IMR-90 (cell line): ENCODE measurements around the gene ID2. TPM values are rescaled to one million over a fixed set of nuclear protein-coding genes. Genes with fewer than 3 reads are reported as not detected.

Experiments
- ATAC-seq: fragments of 200-7000 bp; cut with Tn5 transposase; 2 replicates; pipeline ENCODE4 v1.9.1; 2020; ENCODE audit warnings: low read depth, mild to moderate bottlenecking, moderate library complexity
- BruUV-seq: library from RNA; stranded (reverse); fragments of 400-500 nt; replicated peaks from 2 replicates; lab custom pipeline; 2021; lab: Mats Ljungman, UMichigan
- CTCF ChIA-PET: fragments of 300-600 bp; formaldehyde crosslinking; extraction: SDS; loops from one replicate; lab custom pipeline; 2021; ENCODE audit warnings: antibody characterized with exemption; lab: Yijun Ruan, JAX
- POLR2A ChIA-PET: fragments of 300-600 bp; sonication (Branson Sonifier 250); formaldehyde crosslinking; loops from one replicate; lab custom pipeline; 2022; ENCODE audit warnings: antibody characterized with exemption; ENCODE audit not compliant: unreplicated experiment; lab: Charles Lee
- DNase-seq: peaks from one replicate; pipeline ENCODE4 v3.0.0; 2013
- H2AFZ ChIP-seq: replicated peaks from 2 replicates; pipeline ENCODE3; 2013; ENCODE audit warnings: low read length, mild to moderate bottlenecking; ENCODE audit not compliant: poor library complexity
- H2AK5ac ChIP-seq: 2 replicates; pipeline ENCODE4 v1.6.1; 2013; ENCODE audit warnings: low read depth, low read length, inconsistent platforms
- H2AK9ac ChIP-seq: replicated peaks from 2 replicates; pipeline ENCODE3; 2013; ENCODE audit warnings: mild to moderate bottlenecking, low read depth, low read length, moderate library complexity; ENCODE audit not compliant: poor library complexity
- H2BK120ac ChIP-seq: 2 replicates; pipeline ENCODE4 v1.6.1; 2013; ENCODE audit warnings: low read depth, low read length, inconsistent platforms
- H2BK15ac ChIP-seq: 3 replicates; pipeline ENCODE4 v1.6.1; 2013; ENCODE audit warnings: low read depth, low read length, inconsistent platforms
- H2BK20ac ChIP-seq: 2 replicates; pipeline ENCODE4 v1.6.1; 2013; ENCODE audit warnings: low read depth, mild to moderate bottlenecking, inconsistent platforms, low read length, moderate library complexity
- H2BK5ac ChIP-seq: 2 replicates; pipeline ENCODE4 v1.6.1; 2013; ENCODE audit warnings: mild to moderate bottlenecking, low read depth, low read length, inconsistent platforms; ENCODE audit not compliant: poor library complexity, severe bottlenecking
- H3K14ac ChIP-seq: replicated peaks from 2 replicates; pipeline ENCODE4 v1.6.1; 2013; ENCODE audit warnings: low read depth, low read length, inconsistent platforms
- H3K18ac ChIP-seq: 2 replicates; pipeline ENCODE4 v1.6.1; 2013; ENCODE audit warnings: low read depth, low read length, control low read depth
- H3K23ac ChIP-seq: 2 replicates; pipeline ENCODE4 v1.6.1; 2013; ENCODE audit warnings: low read depth, low read length, inconsistent platforms
- H3K27ac ChIP-seq: 2 replicates; pipeline ENCODE4 v1.5.1; 2013; ENCODE audit warnings: mild to moderate bottlenecking, control low read depth, low read length; ENCODE audit not compliant: insufficient read depth
- H3K27me3 ChIP-seq: 2 replicates; pipeline ENCODE4 v1.6.1; 2013; ENCODE audit warnings: low read length; ENCODE audit not compliant: control insufficient read depth, insufficient read depth
- H3K36me3 ChIP-seq: 2 replicates; pipeline ENCODE4 v1.6.1; 2013; ENCODE audit warnings: low read length, mixed read lengths; ENCODE audit not compliant: control insufficient read depth, insufficient read depth
- H3K4ac ChIP-seq: 2 replicates; pipeline ENCODE4 v1.6.1; 2013; ENCODE audit warnings: low read depth, low read length, inconsistent platforms
- H3K4me1 ChIP-seq: 2 replicates; pipeline ENCODE4 v1.6.1; 2013; ENCODE audit warnings: low read length, mixed read lengths; ENCODE audit not compliant: control insufficient read depth, insufficient read depth
- H3K4me2 ChIP-seq: 2 replicates; pipeline ENCODE4 v1.6.1; 2013; ENCODE audit warnings: low read depth, mild to moderate bottlenecking, control low read depth, low read length, moderate library complexity
- H3K4me3 ChIP-seq: 2 replicates; pipeline ENCODE4 v1.5.1; 2013; ENCODE audit warnings: low read depth, mild to moderate bottlenecking, control low read depth, low read length, moderate library complexity; ENCODE audit not compliant: insufficient read depth
- H3K56ac ChIP-seq: 2 replicates; pipeline ENCODE4 v1.6.1; 2013; ENCODE audit warnings: low read length, inconsistent platforms; ENCODE audit not compliant: insufficient read depth; ENCODE audit errors: extremely low read depth
- H3K79me1 ChIP-seq, 2 experiments: 2 replicates each; pipeline ENCODE4 v1.6.1; 2013; ENCODE audit warnings: low read length in 2 of 2, inconsistent platforms in 1 of 2, low read depth in 1 of 2
- H3K9ac ChIP-seq: 2 replicates; pipeline ENCODE4 v1.6.1; 2013; ENCODE audit warnings: low read depth, low read length, control low read depth
- H3K9me1 ChIP-seq: 2 replicates; pipeline ENCODE4 v1.6.1; 2013; ENCODE audit warnings: low read length, inconsistent platforms; ENCODE audit not compliant: insufficient read depth
- H3K9me3 ChIP-seq: 2 replicates; pipeline ENCODE4 v1.6.1; 2013; ENCODE audit warnings: low read length; ENCODE audit not compliant: control insufficient read depth, insufficient read depth
- H4K20me1 ChIP-seq: 2 replicates; pipeline ENCODE4 v1.6.1; 2013; ENCODE audit warnings: low read length, inconsistent platforms; ENCODE audit not compliant: insufficient read depth
- H4K5ac ChIP-seq: 2 replicates; pipeline ENCODE4 v1.6.1; 2013; ENCODE audit warnings: mild to moderate bottlenecking, low read depth, low read length, control low read depth
- H4K8ac ChIP-seq, 2 experiments: 2 replicates each; pipeline ENCODE4 v1.6.1; 2013; ENCODE audit warnings: low read depth in 2 of 2, low read length in 2 of 2, control low read depth in 1 of 2, inconsistent platforms in 1 of 2
- H4K91ac ChIP-seq: 2 replicates; pipeline ENCODE4 v1.6.1; 2013; ENCODE audit warnings: low read depth, low read length, inconsistent platforms; ENCODE audit not compliant: insufficient read depth
- BHLHE40 ChIP-seq: fragments of 150-350 bp; IDR thresholded peaks from 2 replicates; pipeline ENCODE4 v1.6.1; 2016; ENCODE audit warnings: mild to moderate bottlenecking, low read depth, low read length
- CHD1 ChIP-seq: IDR thresholded peaks from 2 replicates; pipeline ENCODE4 v1.6.1; 2012; ENCODE audit warnings: low read depth, low read length, improper control_type of control experiment
- ELK1 ChIP-seq: fragments of 150-350 bp; IDR thresholded peaks from 2 replicates; pipeline ENCODE4 v1.6.1; 2016; ENCODE audit warnings: low read depth, mild to moderate bottlenecking, low read length, moderate library complexity, borderline replicate concordance
- FOS ChIP-seq: fragments of 150-350 bp; IDR thresholded peaks from 2 replicates; pipeline ENCODE4 v1.6.1; 2016; ENCODE audit warnings: low read depth, low read length
- POLR2A ChIP-seq: IDR thresholded peaks from 2 replicates; pipeline ENCODE4 v1.6.1; 2012; ENCODE audit warnings: mild to moderate bottlenecking, low read depth, low read length
- RAD21 ChIP-seq: IDR thresholded peaks from 2 replicates; pipeline ENCODE4 v1.6.1; 2012; ENCODE audit warnings: low read length, improper control_type of control experiment
- RCOR1 ChIP-seq: IDR thresholded peaks from 2 replicates; pipeline ENCODE4 v1.6.1; 2012; ENCODE audit warnings: mild to moderate bottlenecking, low read length, improper control_type of control experiment; ENCODE audit not compliant: insufficient replicate concordance
- SMC3 ChIP-seq: fragments of 150-350 bp; IDR thresholded peaks from 2 replicates; pipeline ENCODE4 v1.6.1; 2016; ENCODE audit warnings: low read depth, mild to moderate bottlenecking, antibody characterized with exemption, low read length, moderate library complexity
- USF2 ChIP-seq: fragments of 150-350 bp; IDR thresholded peaks from 2 replicates; pipeline ENCODE4 v1.6.1; 2017; ENCODE audit warnings: mild to moderate bottlenecking, antibody characterized with exemption, low read length, low read depth
- WGBS, 2 experiments: methylation state at CpG; one replicate each; pipeline versions ENCODE4 v1.1.5 to v1.1.7; 2013; ENCODE audit warnings: missing lambda C conversion rate in 2 of 2; ENCODE audit not compliant: insufficient read length in 1 of 2; ENCODE audit errors: extremely low coverage in 2 of 2; 5-methylcytosine and 5-hydroxymethylcytosine counted together
- dilution Hi-C: fragments of 300-500 bp; cut with HindIII; formaldehyde crosslinking; loops from one replicate; pipeline ENCODE4 v1.14.3; 2018; ENCODE audit warnings: low sequenced_read_pairs; ENCODE audit not compliant: unreplicated experiment
- in situ Hi-C: fragments of 300-500 bp; cut with MboI; formaldehyde crosslinking; loops from 3 replicates; pipeline ENCODE4 v1.14.3; 2019; ENCODE audit warnings: low sequenced_read_pairs, inconsistent platforms, mixed read lengths
- intact Hi-C: fragments of 100-400 bp; cut with micrococcal nuclease; formaldehyde crosslinking; loops from 2 replicates; pipeline ENCODE4 v1.10.0; 2022
- polyA plus RNA-seq, 3 experiments: library from polyadenylated mRNA; depleted of rRNA; stranded (reverse); fragments of >200 nt; gene quantifications; 2 replicates each; pipeline ENCODE4 v1.2.3, GENCODE V29; 2012; ENCODE audit warnings: low replicate concordance in 1 of 3
- total RNA-seq: library from RNA; depleted of rRNA; stranded (reverse); fragments of >200 nt; gene quantifications from 2 replicates; pipeline ENCODE4 v1.2.3, GENCODE V29; 2012

Gene ID2
- total and polyA plus RNA-seq, 2 of the 4 experiments (the other 2 are of a cell fraction): 264 to 389 TPM

- Histone ChIP-seq H2BK120ac (no peak overlapping the region), H3K9me1 (no peaks in the 10 kb centered on the region), H4K8ac (no peak overlapping the region), H4K20me1 (no peaks in the 10 kb centered on the region), H4K5ac (no peak overlapping the region), H2BK20ac (no peak overlapping the region), H2BK5ac (peak overlapping the region; percentile 59), H3K36me3 (no peaks in the 10 kb centered on the region), H3K18ac (no peak overlapping the region), H3K14ac (no peak overlapping the region), H3K56ac (no peak overlapping the region), H2AK5ac (no peak overlapping the region), H3K79me1 (no peaks in the 10 kb centered on the region), H2AK9ac (no peak overlapping the region), H3K4me1 (peaks cover 6% of the 10 kb centered on the region), H3K9me3 (no peaks in the 10 kb centered on the region), H3K4me2 (no peak overlapping the region), H3K4me3 (no peak overlapping the region), H3K4ac (no peak overlapping the region), H3K27ac (no peak overlapping the region), H4K91ac (no peak overlapping the region), H3K9ac (no peak overlapping the region), H3K27me3 (no peaks in the 10 kb centered on the region), H2AFZ (no peak overlapping the region), H2BK15ac (no peak overlapping the region), H3K23ac (no peak overlapping the region)
- BruUV-seq: no TSS peak
- DNase-seq (no peak), ATAC-seq (no peak)
- 81 to 100% methylated on average over 6 of the region's 6 CpGs for WGBS, 2 experiments
- CTCF ChIA-PET: no interaction called here
- dilution Hi-C loops: no loop called here
- in situ Hi-C loops: no loop called here
- POLR2A ChIA-PET: no interaction called here
- intact Hi-C loops: no loop called here
- TF ChIP-seq ELK1 (no peak), RCOR1 (no peak), POLR2A (no peak), RAD21 (no peak), FOS (no peak), USF2 (no peak), BHLHE40 (no peak), SMC3 (no peak), CHD1 (no peak)
These were observed 13.9 kb upstream of the ID2 start for GRCh38 chr2:8667896-8668512.
